ENCODE measurements around the gene FBXW8. TPM values are rescaled to one million over a fixed set of nuclear protein-coding genes. Genes with fewer than 3 reads are reported as not detected.

The FBXW8 gene
- total and polyA plus RNA-seq, 2 donors: 8.6 to 15.6 TPM

DNA sequence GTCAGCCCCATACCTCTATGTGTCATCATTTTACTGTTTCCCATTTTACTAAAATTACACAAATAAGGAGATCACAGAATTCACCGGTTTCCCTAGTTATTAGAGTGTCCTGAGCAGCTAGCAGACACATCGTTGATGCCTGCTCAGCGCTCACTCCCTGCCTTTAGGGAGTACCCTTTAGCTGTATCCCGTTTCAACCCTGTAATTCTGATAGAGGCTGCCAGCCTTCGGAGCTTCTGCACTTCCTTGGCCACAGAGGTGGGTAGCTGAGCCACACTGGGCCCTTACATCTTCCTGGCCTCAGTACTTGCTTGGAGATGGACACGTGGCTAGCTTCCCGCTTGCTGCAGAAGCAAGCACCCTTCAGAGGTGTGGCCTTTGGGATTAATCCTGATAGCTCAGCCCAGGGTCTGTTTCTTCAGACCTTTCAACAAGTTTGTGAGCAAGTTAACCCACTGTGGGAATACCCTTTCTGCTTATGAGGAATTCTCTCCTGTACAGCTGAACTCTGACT, 14.3 kb upstream of the FBXW8 start:
- no peak for DNase-seq (ENCODE audit: extremely low spot score)
- Histone ChIP-seq H3K27ac (ENCODE audit: low read depth) (no peak overlapping the region), H3K4me1 (ENCODE audit: insufficient read depth) (no peaks in the 10 kb centered on the region), H3K36me3 (ENCODE audit: insufficient read depth) (no peaks in the 10 kb centered on the region), H3K4me3 (ENCODE audit: low read depth, low read length) (no peak overlapping the region)
- 56% methylated on average over 7 of the region's 7 CpGs for WGBS

DNA sequence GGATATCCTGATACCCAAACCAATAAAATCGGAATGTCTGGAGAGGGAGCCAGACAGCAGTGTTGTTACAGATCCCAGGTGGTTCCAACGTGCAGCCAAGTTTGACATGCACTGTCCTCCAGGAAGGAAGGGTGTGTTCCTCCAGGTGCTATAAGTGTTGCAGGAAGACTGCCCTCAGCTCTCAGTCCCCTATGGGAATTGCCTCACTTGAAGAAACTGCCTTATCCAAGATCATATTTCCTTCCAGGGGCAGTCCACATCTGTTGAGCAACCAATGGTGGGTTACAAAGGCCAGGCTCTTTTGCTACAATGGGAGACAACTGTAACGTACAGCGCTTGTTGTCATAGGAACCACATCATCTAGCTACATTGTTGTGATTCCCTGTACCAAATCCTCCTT, 13.3 kb upstream of the FBXW8 start:
- Histone ChIP-seq H3K4me1 (ENCODE audit: insufficient read depth) (no peaks in the 10 kb centered on the region), H3K36me3 (ENCODE audit: insufficient read depth) (no peaks in the 10 kb centered on the region), H3K27ac (ENCODE audit: low read depth) (no peak overlapping the region), H3K4me3 (ENCODE audit: low read depth, low read length) (no peak overlapping the region)
- 58% methylated on average over 4 of the region's 4 CpGs for WGBS
- DNase-seq (ENCODE audit: extremely low spot score): no peak

DNA sequence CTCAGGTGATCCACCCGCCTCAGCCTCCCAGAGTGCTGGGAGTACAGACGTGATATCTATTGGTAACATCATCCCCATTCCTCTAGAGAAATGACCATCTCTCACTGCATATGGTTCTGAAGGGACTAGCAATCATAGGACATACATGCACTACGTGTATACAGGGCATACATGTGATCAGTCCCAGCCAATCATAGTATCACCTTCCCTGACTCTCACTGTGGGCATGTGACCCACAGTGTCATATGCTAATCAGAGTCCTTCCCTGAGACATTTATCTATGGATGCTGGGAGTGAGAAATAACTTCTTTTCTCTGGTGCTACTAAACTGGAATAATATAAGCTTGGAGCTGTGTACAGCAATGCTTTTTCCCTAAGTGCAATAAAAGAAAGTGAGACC, 12.1 kb upstream of the FBXW8 start:
- 60% methylated on average over 3 of the region's 3 CpGs for WGBS
- no peak for DNase-seq (ENCODE audit: extremely low spot score)
- H3K4me1 ChIP-seq (ENCODE audit: insufficient read depth): no peaks in the 10 kb centered on the region
- H3K4me3 ChIP-seq (ENCODE audit: low read depth, low read length): no peak overlapping the region
- H3K36me3 ChIP-seq (ENCODE audit: insufficient read depth): no peaks in the 10 kb centered on the region
- H3K27ac ChIP-seq (ENCODE audit: low read depth): no peak overlapping the region

DNA sequence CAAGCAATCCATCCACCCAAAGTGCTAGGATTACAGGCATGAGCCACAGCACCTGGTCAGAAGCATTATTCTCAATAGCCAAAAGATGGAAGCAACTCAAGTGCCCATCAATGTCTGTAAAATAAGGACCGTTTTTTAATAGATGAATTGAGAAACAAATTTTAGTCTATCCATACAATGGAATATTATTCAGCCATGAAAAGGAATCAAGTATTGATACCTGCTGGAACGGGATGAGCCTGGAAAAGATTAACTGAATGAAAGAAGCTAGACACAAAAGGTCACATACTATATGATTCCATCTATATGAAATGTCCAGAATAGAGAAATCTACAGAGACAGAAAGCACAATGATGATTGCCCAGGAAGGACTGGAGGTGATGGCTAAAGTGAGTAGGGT, 9.1 kb upstream of the FBXW8 start:
- WGBS: 82% methylated on average over 2 of the region's 2 CpGs
- no peaks in the 10 kb centered on the region for H3K36me3 ChIP-seq (ENCODE audit: insufficient read depth)
- no peak overlapping the region for H3K4me3 ChIP-seq (ENCODE audit: low read depth, low read length)
- H3K27ac ChIP-seq (ENCODE audit: low read depth): no peak overlapping the region
- no peak for DNase-seq (ENCODE audit: extremely low spot score)
- H3K4me1 ChIP-seq (ENCODE audit: insufficient read depth): no peaks in the 10 kb centered on the region

DNA sequence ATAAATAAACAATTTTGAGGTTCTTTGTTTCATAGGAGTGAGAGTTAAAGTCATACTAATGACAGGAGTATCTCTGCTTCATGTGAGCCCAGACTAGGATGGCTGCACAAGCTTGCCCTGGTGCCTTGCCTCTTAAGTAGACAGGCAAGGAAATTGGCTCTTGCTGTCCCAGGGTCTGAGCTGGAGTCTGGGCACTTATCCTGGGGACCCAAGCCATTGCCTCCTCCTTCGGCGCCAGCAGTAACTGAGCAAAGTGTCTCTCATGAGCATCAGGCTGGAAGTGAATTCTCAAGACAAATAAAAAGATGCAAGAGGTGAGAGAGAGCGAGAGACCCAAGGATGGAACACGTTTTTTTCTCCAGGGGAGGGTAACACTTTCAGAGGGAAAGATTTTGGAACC, 6.9 kb upstream of the FBXW8 start:
- no peaks in the 10 kb centered on the region for H3K4me1 ChIP-seq (ENCODE audit: insufficient read depth)
- DNase-seq (ENCODE audit: extremely low spot score): no peak
- no peak overlapping the region for H3K27ac ChIP-seq (ENCODE audit: low read depth)
- no peaks in the 10 kb centered on the region for H3K36me3 ChIP-seq (ENCODE audit: insufficient read depth)
- 69% methylated on average over 4 of the region's 4 CpGs for WGBS
- no peak overlapping the region for H3K4me3 ChIP-seq (ENCODE audit: low read depth, low read length)

DNA sequence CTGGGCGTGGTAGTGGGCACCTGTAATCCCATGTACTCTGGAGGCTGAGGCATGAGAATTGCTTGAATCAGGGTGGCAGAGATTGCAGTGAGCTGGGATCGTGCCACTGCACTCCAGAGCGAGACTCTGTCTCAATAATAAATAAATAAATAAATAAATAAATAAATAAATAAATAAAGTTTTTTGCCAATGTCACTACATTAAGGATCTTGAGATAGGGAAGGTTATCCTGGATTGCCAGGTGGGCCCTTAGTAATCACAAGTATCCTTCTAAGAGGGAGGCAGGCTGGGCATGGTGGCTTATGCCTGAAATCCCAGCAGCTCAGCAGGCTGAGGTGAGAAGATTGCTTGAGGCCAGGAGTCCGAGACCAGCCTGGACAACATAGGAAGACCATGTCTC, 4.5 kb upstream of the FBXW8 start:
- no peak for DNase-seq (ENCODE audit: extremely low spot score)
- Histone ChIP-seq H3K4me3 (ENCODE audit: low read depth, low read length) (no peak overlapping the region), H3K36me3 (ENCODE audit: insufficient read depth) (no peaks in the 10 kb centered on the region), H3K4me1 (ENCODE audit: insufficient read depth) (no peaks in the 10 kb centered on the region), H3K27ac (ENCODE audit: low read depth) (no peak overlapping the region)
- WGBS: 89% methylated on average over 4 of the region's 4 CpGs

DNA sequence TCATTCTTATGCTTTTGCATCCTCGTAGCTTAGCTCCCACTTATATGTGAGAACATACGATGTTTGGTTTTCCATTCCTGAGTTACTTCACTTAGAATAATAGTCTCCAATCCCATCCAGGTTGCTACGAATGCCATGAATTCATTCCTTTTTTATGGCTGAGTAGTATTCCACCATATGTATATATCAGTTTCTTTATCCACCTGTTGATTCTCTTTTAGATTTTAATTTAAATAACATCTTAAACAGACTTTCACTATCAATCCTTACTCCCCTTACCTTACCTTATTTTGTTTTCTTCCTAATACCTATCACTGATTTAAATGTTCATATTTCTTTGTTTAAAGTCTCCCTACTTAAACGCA, 488 bp upstream of the FBXW8 start:
- Histone ChIP-seq H3K4me1 (ENCODE audit: insufficient read depth) (no peaks in the 10 kb centered on the region), H3K36me3 (ENCODE audit: insufficient read depth) (no peaks in the 10 kb centered on the region), H3K27ac (ENCODE audit: low read depth) (no peak overlapping the region), H3K4me3 (ENCODE audit: low read depth, low read length) (peak overlapping the region; percentile 98)
- DNase-seq (ENCODE audit: extremely low spot score): no peak
- 65% methylated on average over 4 of the region's 4 CpGs for WGBS

DNA sequence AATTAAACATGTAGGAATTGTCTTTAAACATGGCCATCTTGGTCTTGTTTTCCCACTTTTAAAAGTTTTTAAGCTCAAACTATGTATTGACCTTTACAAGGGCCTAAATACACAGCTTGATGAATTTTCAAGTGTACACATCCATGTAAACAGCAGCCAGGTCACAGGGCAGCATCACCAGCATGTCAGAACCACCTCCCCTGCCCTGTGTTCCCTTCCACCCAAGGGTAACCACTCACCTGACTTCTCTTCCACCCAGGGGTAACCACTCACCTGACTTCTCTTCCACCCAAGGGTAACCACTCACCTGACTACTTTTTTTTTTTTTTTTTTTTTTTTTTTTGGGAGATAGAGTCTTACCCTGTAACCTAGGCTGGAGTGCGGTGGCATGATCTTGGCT, 4.6 kb downstream of the FBXW8 start:
- Histone ChIP-seq H3K4me3 (ENCODE audit: low read depth, low read length) (no peak overlapping the region), H3K4me1 (ENCODE audit: insufficient read depth) (no peaks in the 10 kb centered on the region), H3K36me3 (ENCODE audit: insufficient read depth) (no peaks in the 10 kb centered on the region), H3K27ac (ENCODE audit: low read depth) (no peak overlapping the region)
- no peak for DNase-seq (ENCODE audit: extremely low spot score)
- 89% methylated on average over 1 of the region's 1 CpG for WGBS

DNA sequence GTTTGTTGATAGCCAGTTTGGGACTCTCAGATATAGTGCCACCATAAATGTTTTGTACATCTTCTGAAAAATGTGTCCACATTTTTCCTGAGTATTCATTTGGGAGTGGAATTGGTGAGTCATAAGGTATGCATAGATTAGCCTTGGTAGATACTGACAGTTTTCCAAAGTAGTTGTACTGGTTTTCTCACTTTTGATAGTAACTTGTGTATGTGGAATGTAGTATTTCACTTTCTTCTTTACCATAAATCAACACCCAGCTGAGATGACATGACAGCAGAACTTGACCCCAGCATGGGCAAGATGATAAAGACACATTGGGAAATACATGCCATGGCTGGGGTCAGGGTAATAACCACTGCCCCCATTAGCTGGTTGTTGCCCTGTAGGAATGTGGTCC, 5.4 kb downstream of the FBXW8 start:
- DNase-seq (ENCODE audit: extremely low spot score): no peak
- no peak overlapping the region for H3K27ac ChIP-seq (ENCODE audit: low read depth)
- H3K4me3 ChIP-seq (ENCODE audit: low read depth, low read length): no peak overlapping the region
- no peaks in the 10 kb centered on the region for H3K36me3 ChIP-seq (ENCODE audit: insufficient read depth)
- no peaks in the 10 kb centered on the region for H3K4me1 ChIP-seq (ENCODE audit: insufficient read depth)

DNA sequence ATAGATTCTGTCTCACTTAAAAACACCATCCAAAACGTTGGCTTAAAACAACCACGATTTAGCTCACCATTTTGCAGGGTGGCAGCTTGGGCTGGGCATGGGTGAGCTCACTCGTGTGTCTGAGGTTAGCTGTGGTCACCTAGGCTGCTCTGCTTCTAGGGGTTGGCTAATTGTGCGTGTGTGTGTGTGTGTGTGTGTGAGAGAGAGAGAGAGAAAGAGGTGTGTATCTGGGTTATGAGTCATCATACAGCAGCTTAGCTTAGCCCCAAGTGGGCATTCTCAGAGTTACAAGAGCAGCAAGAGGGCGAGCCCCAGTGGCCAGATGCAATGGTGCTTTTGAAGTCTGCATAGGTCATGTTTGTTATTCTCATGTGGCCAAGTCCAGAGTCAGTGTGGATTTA, 6.0 kb downstream of the FBXW8 start:
- Histone ChIP-seq H3K27ac (ENCODE audit: low read depth) (no peak overlapping the region), H3K4me1 (ENCODE audit: insufficient read depth) (no peaks in the 10 kb centered on the region), H3K36me3 (ENCODE audit: insufficient read depth) (no peaks in the 10 kb centered on the region), H3K4me3 (ENCODE audit: low read depth, low read length) (no peak overlapping the region)
- 78% methylated on average over 5 of the region's 5 CpGs for WGBS
- no peak for DNase-seq (ENCODE audit: extremely low spot score)

DNA sequence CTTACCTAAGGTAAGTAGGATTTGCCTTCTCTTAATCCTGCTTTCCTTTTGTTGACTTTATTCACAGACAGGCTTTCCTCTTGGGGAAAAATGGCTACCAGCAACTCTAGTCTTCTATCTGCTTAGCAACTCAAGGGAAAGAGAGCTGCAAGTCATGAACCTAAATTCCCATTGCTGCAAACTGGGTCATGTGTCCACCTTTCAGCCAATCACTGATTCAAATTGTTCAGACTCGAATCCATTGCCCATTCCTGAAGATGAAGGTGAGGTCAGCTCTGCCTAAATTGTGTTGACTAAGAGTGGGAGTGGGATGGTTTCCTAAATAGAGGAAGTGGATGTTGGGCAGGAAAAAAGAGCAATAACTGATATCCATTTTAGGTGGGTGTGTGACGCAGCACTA, 7.7 kb downstream of the FBXW8 start:
- no peak overlapping the region for H3K4me3 ChIP-seq (ENCODE audit: low read depth, low read length)
- no peaks in the 10 kb centered on the region for H3K4me1 ChIP-seq (ENCODE audit: insufficient read depth)
- WGBS: 97% methylated on average over 2 of the region's 2 CpGs
- DNase-seq (ENCODE audit: extremely low spot score): no peak
- H3K27ac ChIP-seq (ENCODE audit: low read depth): no peak overlapping the region
- no peaks in the 10 kb centered on the region for H3K36me3 ChIP-seq (ENCODE audit: insufficient read depth)

DNA sequence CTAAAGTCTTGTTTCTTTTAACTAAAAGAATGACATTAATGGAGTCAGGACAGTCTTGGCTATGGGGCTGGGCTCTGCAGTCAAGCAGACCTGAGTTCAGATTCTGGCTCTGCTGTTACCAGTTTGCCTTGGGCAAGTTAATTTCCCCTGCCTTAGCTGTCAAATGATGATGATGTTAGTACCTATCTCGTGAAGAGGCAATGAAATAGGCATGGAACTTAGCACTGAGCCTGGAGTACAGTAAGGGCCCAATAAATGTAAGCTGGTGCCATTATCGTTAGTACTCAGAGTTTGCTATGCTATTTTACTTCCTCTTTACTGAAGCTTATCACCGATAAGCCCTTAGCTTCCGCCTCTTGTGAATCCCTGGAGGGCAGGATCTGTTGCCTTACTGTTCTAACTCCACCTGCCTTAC, 8.5 kb downstream of the FBXW8 start:
- no peak for DNase-seq (ENCODE audit: extremely low spot score)
- 71% methylated on average over 4 of the region's 4 CpGs for WGBS
- no peaks in the 10 kb centered on the region for H3K36me3 ChIP-seq (ENCODE audit: insufficient read depth)
- no peak overlapping the region for H3K4me3 ChIP-seq (ENCODE audit: low read depth, low read length)
- H3K4me1 ChIP-seq (ENCODE audit: insufficient read depth): no peaks in the 10 kb centered on the region
- no peak overlapping the region for H3K27ac ChIP-seq (ENCODE audit: low read depth)

DNA sequence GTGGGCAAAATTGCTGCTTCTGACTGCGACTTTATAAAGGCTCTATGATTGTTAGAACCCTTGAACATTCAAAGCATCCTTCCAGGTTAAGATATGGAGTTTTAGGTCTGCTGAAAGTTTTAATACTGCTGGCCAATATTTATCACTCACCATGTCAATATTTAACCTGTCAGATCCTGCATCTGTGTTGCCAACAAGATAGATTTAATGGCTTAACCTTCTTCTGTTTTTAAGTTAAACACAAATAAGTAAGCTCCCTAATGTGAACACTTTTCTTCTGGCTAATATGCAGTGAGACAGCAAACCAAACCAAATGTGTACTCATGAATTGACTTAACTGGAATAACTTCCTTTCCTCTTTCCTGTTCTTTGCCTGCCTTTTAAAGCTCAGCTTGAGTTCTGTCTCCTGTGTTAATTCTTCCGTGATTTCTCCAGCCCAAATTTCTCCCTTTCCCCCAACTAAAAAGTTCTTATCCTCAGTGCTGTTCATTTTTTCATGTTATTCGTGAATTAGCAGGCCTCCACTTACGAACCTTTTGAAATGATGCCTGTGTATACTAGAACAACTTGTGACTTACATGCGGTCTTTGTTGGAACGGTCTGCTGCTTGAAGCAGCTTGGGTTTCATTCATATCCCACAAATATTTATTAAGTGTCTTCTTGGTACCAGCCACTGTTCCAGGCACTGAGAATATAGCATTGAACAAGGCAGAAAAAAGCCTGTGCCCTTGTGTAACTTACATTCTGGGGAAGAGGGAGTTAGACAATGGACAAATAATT, 9.1 kb downstream of the FBXW8 start:
- Histone ChIP-seq H3K36me3 (ENCODE audit: insufficient read depth) (no peaks in the 10 kb centered on the region), H3K4me1 (ENCODE audit: insufficient read depth) (no peaks in the 10 kb centered on the region), H3K4me3 (ENCODE audit: low read depth, low read length) (no peak overlapping the region), H3K27ac (ENCODE audit: low read depth) (no peak overlapping the region)
- 84% methylated on average over 6 of the region's 6 CpGs for WGBS
- no peak for DNase-seq (ENCODE audit: extremely low spot score)

DNA sequence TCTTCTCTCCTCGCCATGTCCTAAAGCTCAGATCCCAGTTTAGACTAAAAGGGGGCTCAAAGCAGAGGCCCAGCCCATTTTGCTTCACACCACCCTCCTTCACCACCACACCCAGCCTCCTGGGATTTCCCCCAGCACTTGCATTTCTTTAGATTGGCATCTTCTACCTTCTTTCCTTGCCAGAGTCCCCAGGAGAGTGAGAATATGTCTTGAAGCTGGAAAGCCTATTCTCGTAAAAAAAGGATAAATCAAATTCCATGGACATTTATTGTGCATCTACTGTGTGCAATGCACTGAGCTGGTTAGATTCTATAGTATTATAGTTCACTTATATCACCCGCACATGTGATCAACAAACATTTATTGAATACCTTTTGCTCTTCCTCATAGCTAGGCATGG, 10.2 kb downstream of the FBXW8 start:
- DNase-seq (ENCODE audit: extremely low spot score): no peak
- Histone ChIP-seq H3K36me3 (ENCODE audit: insufficient read depth) (no peaks in the 10 kb centered on the region), H3K4me1 (ENCODE audit: insufficient read depth) (no peaks in the 10 kb centered on the region), H3K4me3 (ENCODE audit: low read depth, low read length) (no peak overlapping the region), H3K27ac (ENCODE audit: low read depth) (no peak overlapping the region)
- 87% methylated on average over 3 of the region's 3 CpGs for WGBS
